Ascending aorta (tissue), 2 donors: Measurements from ENCODE around the gene WDR4. TPM values are rescaled to one million over a fixed set of nuclear protein-coding genes. Genes with fewer than 3 reads are reported as not detected.

Experiments used
- DNase-seq, 2 donors: peaks; one replicate each; pipeline ENCODE4 v3.0.0-alpha.2; 2019; ENCODE audit warnings: low spot score in 2 of 2
- H3K27ac ChIP-seq, 2 donors: fragments of 200-600 bp; sonication (generic); one replicate each; pipeline ENCODE4 v1.5.1; 2016 to 2017; ENCODE audit warnings: mild to moderate bottlenecking in 1 of 2
- H3K27me3 ChIP-seq: fragments of 200-600 bp; sonication (generic); one replicate; pipeline ENCODE4 v1.5.1; 2017
- H3K36me3 ChIP-seq, 2 donors: fragments of 200-600 bp; sonication (generic); one replicate each; pipeline ENCODE4 v1.5.1; 2016
- H3K4me1 ChIP-seq, 2 donors: fragments of 200-600 bp; sonication (generic); one replicate each; pipeline ENCODE4 v1.5.1; 2016 to 2017; ENCODE audit warnings: mild to moderate bottlenecking in 1 of 2
- H3K4me3 ChIP-seq, 2 donors: fragments of 200-600 bp; sonication (generic); one replicate each; pipeline ENCODE4 v1.5.1; 2016 to 2017; ENCODE audit warnings: mild to moderate bottlenecking in 1 of 2
- H3K9me3 ChIP-seq, 2 donors: fragments of 200-600 bp; sonication (generic); one replicate each; pipeline ENCODE4 v1.5.1; 2016
- CTCF ChIP-seq, 3 experiments: fragments of 200-600 bp in 2 of 3; fragments of 450-650 bp in 1 of 3; sonication (generic) in 2 of 3; IDR thresholded peaks; one replicate each; pipeline ENCODE4 v1.5.1; 2016 to 2019; ENCODE audit warnings: antibody characterized with exemption in 3 of 3, mild to moderate bottlenecking in 1 of 3, moderate library complexity in 1 of 3
- intact Hi-C: fragments of 100-400 bp; cut with DNase I; formaldehyde crosslinking; loops from one replicate; pipeline ENCODE4 v1.15.1; 2023
- total RNA-seq: library from RNA; depleted of rRNA; stranded (reverse); fragments of >200 nt; gene quantifications from one replicate; pipeline ENCODE4 v1.1.0, GENCODE V29; 2016

WDR4 gene
- total RNA-seq, 1 donor from 2014 or later = 51.9 TPM

- no peak for TF ChIP-seq CTCF (IDR thresholded peaks at IDR 0.05)
- no peaks in the 10 kb centered on the region for H3K4me1 ChIP-seq
- no peaks in the 10 kb centered on the region for H3K27me3 ChIP-seq
- no peak overlapping the region for H3K27ac ChIP-seq
- H3K4me3 ChIP-seq = no peak overlapping the region
- H3K36me3 ChIP-seq = peaks cover 58 to 82% of the 10 kb centered on the region in 2 donors
- no peaks in the 10 kb centered on the region for H3K9me3 ChIP-seq
- DNase-seq = no peak
- intact Hi-C loops = no loop called here
Measured at GRCh38 chr21:42858957-42859890, 20.1 kb downstream of the WDR4 start.

- no peak for DNase-seq
- no peak for TF ChIP-seq CTCF (IDR thresholded peaks at IDR 0.05)
- Histone ChIP-seq H3K4me1 (no peaks in the 10 kb centered on the region), H3K27me3 (no peaks in the 10 kb centered on the region), H3K27ac (no peak overlapping the region), H3K36me3 (peaks cover 61 to 88% of the 10 kb centered on the region in 2 donors), H3K4me3 (no peak overlapping the region), H3K9me3 (no peaks in the 10 kb centered on the region)
- intact Hi-C loops = no loop called here
Measured at GRCh38 chr21:42858185-42858847, 21.0 kb downstream of the WDR4 start.

- DNase-seq = no peak
- no peaks in the 10 kb centered on the region for H3K4me1 ChIP-seq
- H3K4me3 ChIP-seq = no peak overlapping the region
- no peak overlapping the region for H3K27ac ChIP-seq
- no peaks in the 10 kb centered on the region for H3K27me3 ChIP-seq
- no peaks in the 10 kb centered on the region for H3K9me3 ChIP-seq
- intact Hi-C loops = no loop called here
- TF ChIP-seq CTCF (IDR thresholded peaks at IDR 0.05) = no peak
- H3K36me3 ChIP-seq = peaks cover 60 to 88% of the 10 kb centered on the region in 2 donors
Measured at GRCh38 chr21:42857216-42857615, 22.1 kb downstream of the WDR4 start.

- no peak overlapping the region for H3K4me3 ChIP-seq
- no peaks in the 10 kb centered on the region for H3K9me3 ChIP-seq
- no peak for DNase-seq
- no peaks in the 10 kb centered on the region for H3K4me1 ChIP-seq
- peaks cover 67 to 93% of the 10 kb centered on the region in 2 donors for H3K36me3 ChIP-seq
- H3K27ac ChIP-seq = no peak overlapping the region
- TF ChIP-seq CTCF (IDR thresholded peaks at IDR 0.05) = no peak
- H3K27me3 ChIP-seq = no peaks in the 10 kb centered on the region
- intact Hi-C loops = no loop called here
Measured at GRCh38 chr21:42855937-42856335, 23.4 kb downstream of the WDR4 start.

- no peak for TF ChIP-seq CTCF (IDR thresholded peaks at IDR 0.05)
- intact Hi-C loops = no loop called here
- DNase-seq = no peak
Measured at GRCh38 chr21:42855171-42855936, 24.0 kb downstream of the WDR4 start.

More at GRCh38 chr21:42855171-42855936, 24.0 kb downstream of the WDR4 start:
- Histone ChIP-seq H3K36me3 (peaks cover 67 to 96% of the 10 kb centered on the region in 2 donors), H3K27me3 (no peaks in the 10 kb centered on the region), H3K27ac (no peak overlapping the region), H3K4me3 (no peak overlapping the region), H3K4me1 (no peaks in the 10 kb centered on the region), H3K9me3 (no peaks in the 10 kb centered on the region)
